Neural progenitor cell (in vitro differentiated cells): ENCODE measurements around the gene CRYBG3. TPM values are rescaled to one million over a fixed set of nuclear protein-coding genes. Genes with fewer than 3 reads are reported as not detected.

ENCODE experiments used
- DNase-seq: peaks from one replicate; pipeline ENCODE4 v3.0.0-alpha.2; 2016; ENCODE audit warnings: low spot score
- H2AFZ ChIP-seq: fragments of 200-600 bp; sonication (generic); replicated peaks from 2 replicates; pipeline ENCODE4 v1.6.1; 2016; ENCODE audit warnings: antibody characterized with exemption
- H3F3A ChIP-seq: fragments of 200-600 bp; sonication (generic); 2 replicates; pipeline ENCODE4 v1.6.1; 2016; ENCODE audit warnings: antibody characterized with exemption, low read depth
- H3K27ac ChIP-seq: fragments of 200-600 bp; sonication (generic); 2 replicates; pipeline ENCODE4 v1.5.1; 2016; ENCODE audit warnings: mild to moderate bottlenecking
- H3K27me3 ChIP-seq: fragments of 200-600 bp; sonication (generic); 2 replicates; pipeline ENCODE4 v1.6.1; 2016; ENCODE audit warnings: mild to moderate bottlenecking, moderate library complexity
- H3K36me3 ChIP-seq: fragments of 200-600 bp; sonication (generic); 2 replicates; pipeline ENCODE4 v1.5.1; 2016
- H3K4me1 ChIP-seq: fragments of 200-600 bp; sonication (generic); 2 replicates; pipeline ENCODE4 v1.6.1; 2016; ENCODE audit warnings: mixed run types
- H3K4me2 ChIP-seq: fragments of 200-600 bp; sonication (generic); 2 replicates; pipeline ENCODE4 v1.6.1; 2016
- H3K4me3 ChIP-seq: fragments of 200-600 bp; sonication (generic); 2 replicates; pipeline ENCODE4 v1.5.1; 2016
- H3K79me2 ChIP-seq: fragments of 200-600 bp; sonication (generic); 2 replicates; pipeline ENCODE4 v1.6.1; 2016; ENCODE audit warnings: low read depth
- H3K9ac ChIP-seq: fragments of 200-600 bp; sonication (generic); 2 replicates; pipeline ENCODE4 v1.6.1; 2016
- H3K9me3 ChIP-seq: fragments of 200-600 bp; sonication (generic); 2 replicates; pipeline ENCODE4 v1.5.1; 2016; ENCODE audit warnings: low read depth
- H4K20me1 ChIP-seq: fragments of 200-600 bp; sonication (generic); 2 replicates; pipeline ENCODE4 v1.6.1; 2016; ENCODE audit warnings: low read depth
- H3K27ac Mint-ChIP-seq: 3 replicates; pipeline ENCODE4 v1.8.0; 2021; ENCODE audit warnings: mixed read lengths
- H3K27me3 Mint-ChIP-seq: 2 replicates; pipeline ENCODE4 v1.8.0; 2022; ENCODE audit warnings: low read depth, mild to moderate bottlenecking, inconsistent platforms, moderate library complexity, mixed read lengths; ENCODE audit not compliant: insufficient read depth
- H3K36me3 Mint-ChIP-seq: 3 replicates; pipeline ENCODE4 v1.8.0; 2021; ENCODE audit warnings: mixed read lengths
- H3K4me1 Mint-ChIP-seq: 3 replicates; pipeline ENCODE4 v1.8.0; 2021; ENCODE audit warnings: mixed read lengths
- H3K4me3 Mint-ChIP-seq: 3 replicates; pipeline ENCODE4 v1.8.0; 2021; ENCODE audit warnings: mild to moderate bottlenecking, moderate library complexity, mixed read lengths
- H3K9me3 Mint-ChIP-seq: 3 replicates; pipeline ENCODE4 v1.8.0; 2020; ENCODE audit warnings: mixed read lengths
- CTCF ChIP-seq: fragments of 200-600 bp; sonication (generic); IDR thresholded peaks from 2 replicates; pipeline ENCODE4 v1.5.1; 2017; ENCODE audit warnings: antibody characterized with exemption, mild to moderate bottlenecking
- EZH2 ChIP-seq: fragments of 200-600 bp; sonication (generic); IDR thresholded peaks from 2 replicates; pipeline ENCODE4 v1.6.1; 2017; ENCODE audit warnings: antibody characterized with exemption, mild to moderate bottlenecking, moderate library complexity
- EZH2phosphoT487 ChIP-seq: fragments of 200-600 bp; sonication (generic); IDR thresholded peaks from 2 replicates; pipeline ENCODE4 v1.6.1; 2017; ENCODE audit warnings: antibody characterized with exemption
- total RNA-seq: library from RNA; depleted of rRNA; stranded (reverse); fragments of >200 nt; gene quantifications from 2 replicates; pipeline ENCODE4 v1.2.3, GENCODE V29; 2015; ENCODE audit warnings: low replicate concordance

The CRYBG3 gene
- total RNA-seq, 1 donor from 2014 or later = 12.3 TPM

DNA sequence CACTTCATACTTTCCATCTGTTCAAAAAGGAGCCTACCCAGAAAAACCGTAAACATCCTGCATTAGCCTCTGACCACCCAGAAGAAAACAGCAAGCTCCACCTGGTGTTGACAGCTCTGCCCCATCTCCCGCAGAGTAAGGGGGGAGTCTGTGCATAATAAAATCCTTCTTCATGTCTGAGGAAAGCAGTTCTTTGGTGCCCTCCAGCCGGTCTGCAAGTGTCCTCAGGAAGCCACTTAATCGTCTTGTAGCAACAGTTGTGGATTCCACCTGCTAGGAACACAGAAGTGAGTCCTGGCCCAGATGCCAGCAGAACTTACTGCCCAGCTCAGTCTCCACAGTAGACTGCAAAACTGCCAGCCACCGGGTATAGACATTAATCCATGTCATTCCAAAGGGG is 127.9 kb downstream of the CRYBG3 start:
- H3K36me3 ChIP-seq = peaks cover 4% of the 10 kb centered on the region
- Mint-ChIP-seq H3K36me3 (peaks cover 19% of the 10 kb centered on the region), H3K4me1 (no peaks in the 10 kb centered on the region), H3K27ac (no peak overlapping the region), H3K27me3 (no peaks in the 10 kb centered on the region), H3K9me3 (no peaks in the 10 kb centered on the region), H3K4me3 (no peak overlapping the region)
- no peaks in the 10 kb centered on the region for H3F3A ChIP-seq
- no peaks in the 10 kb centered on the region for H3K9me3 ChIP-seq
- H3K27ac ChIP-seq = no peak overlapping the region
- no peak overlapping the region for H2AFZ ChIP-seq
- H3K27me3 ChIP-seq = no peaks in the 10 kb centered on the region
- no peak overlapping the region for H3K9ac ChIP-seq
- no peaks in the 10 kb centered on the region for H3K79me2 ChIP-seq
- H3K4me1 ChIP-seq = no peaks in the 10 kb centered on the region
- DNase-seq = no peak
- H4K20me1 ChIP-seq = no peaks in the 10 kb centered on the region
- no peak overlapping the region for H3K4me2 ChIP-seq
- TF ChIP-seq EZH2phosphoT487 (no peak), EZH2 (no peak), CTCF (no peak)
- no peak overlapping the region for H3K4me3 ChIP-seq

DNA sequence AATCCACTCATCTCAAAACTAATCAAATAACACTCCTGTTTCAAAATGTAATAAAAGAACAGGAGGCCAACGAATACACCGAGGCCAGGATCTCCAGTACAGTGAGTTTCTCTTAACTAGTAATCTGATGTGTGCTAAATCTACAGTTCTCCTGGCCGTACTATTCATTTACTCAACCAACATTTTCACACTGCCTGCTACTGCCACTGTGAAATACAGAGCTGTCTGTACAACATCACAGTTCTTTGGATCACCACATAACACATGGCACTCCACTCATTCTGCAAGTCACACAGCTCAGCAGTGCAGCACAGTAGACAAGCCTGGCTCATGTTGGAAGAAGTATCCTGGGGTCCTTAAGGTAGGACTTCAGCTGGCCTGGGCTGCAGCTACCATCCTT is 128.5 kb downstream of the CRYBG3 start:
- Mint-ChIP-seq H3K27ac (no peak overlapping the region), H3K4me1 (no peaks in the 10 kb centered on the region), H3K36me3 (peaks cover 19% of the 10 kb centered on the region), H3K9me3 (no peaks in the 10 kb centered on the region), H3K4me3 (no peak overlapping the region), H3K27me3 (no peaks in the 10 kb centered on the region)
- no peak for TF ChIP-seq EZH2
- no peak for TF ChIP-seq EZH2phosphoT487
- no peak for TF ChIP-seq CTCF
- no peaks in the 10 kb centered on the region for H4K20me1 ChIP-seq
- no peaks in the 10 kb centered on the region for H3K4me1 ChIP-seq
- no peak overlapping the region for H2AFZ ChIP-seq
- H3K4me3 ChIP-seq = no peak overlapping the region
- peaks cover 2% of the 10 kb centered on the region for H3K36me3 ChIP-seq
- H3F3A ChIP-seq = no peaks in the 10 kb centered on the region
- H3K27ac ChIP-seq = no peak overlapping the region
- H3K9ac ChIP-seq = no peak overlapping the region
- H3K79me2 ChIP-seq = no peaks in the 10 kb centered on the region
- H3K27me3 ChIP-seq = no peaks in the 10 kb centered on the region
- H3K4me2 ChIP-seq = no peak overlapping the region
- no peaks in the 10 kb centered on the region for H3K9me3 ChIP-seq
- DNase-seq = no peak

GRCh38 chr3:97952280-97952679 is 130.5 kb downstream of the CRYBG3 start:
- Histone ChIP-seq H3K27me3 (no peaks in the 10 kb centered on the region), H3F3A (no peaks in the 10 kb centered on the region), H3K4me2 (no peak overlapping the region), H4K20me1 (no peaks in the 10 kb centered on the region), H3K4me3 (no peak overlapping the region), H3K9ac (no peak overlapping the region), H2AFZ (no peak overlapping the region), H3K36me3 (no peaks in the 10 kb centered on the region), H3K9me3 (no peaks in the 10 kb centered on the region), H3K4me1 (no peaks in the 10 kb centered on the region), H3K79me2 (no peaks in the 10 kb centered on the region), H3K27ac (no peak overlapping the region)
- Mint-ChIP-seq H3K4me3 (no peak overlapping the region), H3K27ac (no peak overlapping the region), H3K4me1 (no peaks in the 10 kb centered on the region), H3K27me3 (no peaks in the 10 kb centered on the region), H3K9me3 (no peaks in the 10 kb centered on the region), H3K36me3 (peaks cover 12% of the 10 kb centered on the region)
- no peak for TF ChIP-seq EZH2phosphoT487
- no peak for TF ChIP-seq EZH2
- TF ChIP-seq CTCF = no peak
- DNase-seq = no peak
